ENCODE measurements around the gene BCO2. TPM values are rescaled to one million over a fixed set of nuclear protein-coding genes. Genes with fewer than 3 reads are reported as not detected.
A peak's percentile ranks its signal among the peaks of the same experiment; 100 is the strongest.

Gene BCO2
- total and polyA plus RNA-seq, 2 donors: 1.4 to 5.5 TPM

GRCh38 chr11:112163875-112164685, 11.2 kb upstream of the BCO2 start, which contains the start of gene IL18:
IL18 (minus strand) TSS chr11:112164094; CDS start chr11:112155053, 9,041 bp downstream.
- no peaks in the 10 kb centered on the region for H3K36me3 ChIP-seq (ENCODE audit: control insufficient read depth in 2 of 2, insufficient read depth in 2 of 2, low read length in 1 of 2)
- H3K27me3 ChIP-seq (ENCODE audit: control insufficient read depth in 2 of 2, insufficient read depth in 1 of 2, low read length in 1 of 2): no peaks in the 10 kb centered on the region
- no peaks in the 10 kb centered on the region for H3K9me3 ChIP-seq (ENCODE audit: control insufficient read depth in 2 of 2, insufficient read depth in 1 of 2, low read length in 1 of 2)
- 41% methylated on average over 12 of the region's 12 CpGs for WGBS
- H3K4me1 ChIP-seq (ENCODE audit: control insufficient read depth in 2 of 2, insufficient read depth in 2 of 2, low read length in 2 of 2): peaks cover 0 to 2% of the 10 kb centered on the region in 2 donors
- H3K27ac ChIP-seq (ENCODE audit: low read depth in 1 of 2, low read length in 1 of 2): peak within 1 kb of the TSS in 1 of 2 donors; percentile 10
- no peak for DNase-seq (ENCODE audit: low read depth in 6 of 9, low spot score in 9 of 9)
- no peak within 1 kb of the TSS for H3K4me3 ChIP-seq (ENCODE audit: low read length in 2 of 2)

GRCh38 chr11:112165049-112165448, 10.3 kb upstream of the BCO2 start:
- H3K36me3 ChIP-seq (ENCODE audit: control insufficient read depth in 2 of 2, insufficient read depth in 2 of 2, low read length in 1 of 2): no peaks in the 10 kb centered on the region
- H3K9me3 ChIP-seq (ENCODE audit: control insufficient read depth in 2 of 2, insufficient read depth in 1 of 2, low read length in 1 of 2): no peaks in the 10 kb centered on the region
- H3K4me3 ChIP-seq (ENCODE audit: low read length in 2 of 2): no peak overlapping the region
- H3K4me1 ChIP-seq (ENCODE audit: control insufficient read depth in 2 of 2, insufficient read depth in 2 of 2, low read length in 2 of 2): peaks cover 0 to 2% of the 10 kb centered on the region in 2 donors
- no peaks in the 10 kb centered on the region for H3K27me3 ChIP-seq (ENCODE audit: control insufficient read depth in 2 of 2, insufficient read depth in 1 of 2, low read length in 1 of 2)
- H3K27ac ChIP-seq (ENCODE audit: low read depth in 1 of 2, low read length in 1 of 2): no peak overlapping the region
- 56% methylated on average over 3 of the region's 3 CpGs for WGBS
- no peak for DNase-seq (ENCODE audit: low read depth in 6 of 9, low spot score in 9 of 9)

- no peak for DNase-seq (ENCODE audit: low read depth in 6 of 9, low spot score in 9 of 9)
- 91% methylated on average over 8 of the region's 8 CpGs for WGBS
- Histone ChIP-seq H3K9me3 (ENCODE audit: control insufficient read depth in 2 of 2, insufficient read depth in 1 of 2, low read length in 1 of 2) (no peaks in the 10 kb centered on the region), H3K27ac (ENCODE audit: low read depth in 1 of 2, low read length in 1 of 2) (no peak overlapping the region), H3K4me1 (ENCODE audit: control insufficient read depth in 2 of 2, insufficient read depth in 2 of 2, low read length in 2 of 2) (peaks cover 0 to 2% of the 10 kb centered on the region in 2 donors), H3K4me3 (ENCODE audit: low read length in 2 of 2) (no peak overlapping the region), H3K36me3 (ENCODE audit: control insufficient read depth in 2 of 2, insufficient read depth in 2 of 2, low read length in 1 of 2) (no peaks in the 10 kb centered on the region), H3K27me3 (ENCODE audit: control insufficient read depth in 2 of 2, insufficient read depth in 1 of 2, low read length in 1 of 2) (no peaks in the 10 kb centered on the region)
Measured at GRCh38 chr11:112166562-112166961, 8.8 kb upstream of the BCO2 start.

- no peak for DNase-seq (ENCODE audit: low read depth in 6 of 9, low spot score in 9 of 9)
- Histone ChIP-seq H3K9me3 (ENCODE audit: control insufficient read depth in 2 of 2, insufficient read depth in 1 of 2, low read length in 1 of 2) (no peaks in the 10 kb centered on the region), H3K4me3 (ENCODE audit: low read length in 2 of 2) (no peak within 1 kb of the TSS), H3K36me3 (ENCODE audit: control insufficient read depth in 2 of 2, insufficient read depth in 2 of 2, low read length in 1 of 2) (no peaks in the 10 kb centered on the region), H3K4me1 (ENCODE audit: control insufficient read depth in 2 of 2, insufficient read depth in 2 of 2, low read length in 2 of 2) (peaks cover 0 to 2% of the 10 kb centered on the region in 2 donors), H3K27ac (ENCODE audit: low read depth in 1 of 2, low read length in 1 of 2) (no peak within 1 kb of the TSS), H3K27me3 (ENCODE audit: control insufficient read depth in 2 of 2, insufficient read depth in 1 of 2, low read length in 1 of 2) (no peaks in the 10 kb centered on the region)
- 95% methylated on average over 25 of the region's 25 CpGs for WGBS
Measured at GRCh38 chr11:112167145-112167544, 8.2 kb upstream of the BCO2 start, which contains the start of gene TEX12. TEX12 (plus strand) TSS chr11:112167372; CDS start chr11:112169269, 1,897 bp downstream.

- no peak for DNase-seq (ENCODE audit: low read depth in 6 of 9, low spot score in 9 of 9)
- H3K4me3 ChIP-seq (ENCODE audit: low read length in 2 of 2): no peak overlapping the region
- no peaks in the 10 kb centered on the region for H3K4me1 ChIP-seq (ENCODE audit: control insufficient read depth in 2 of 2, insufficient read depth in 2 of 2, low read length in 2 of 2)
- no peaks in the 10 kb centered on the region for H3K27me3 ChIP-seq (ENCODE audit: control insufficient read depth in 2 of 2, insufficient read depth in 1 of 2, low read length in 1 of 2)
- WGBS: 68% methylated on average over 2 of the region's 2 CpGs
- H3K9me3 ChIP-seq (ENCODE audit: control insufficient read depth in 2 of 2, insufficient read depth in 1 of 2, low read length in 1 of 2): no peaks in the 10 kb centered on the region
- no peaks in the 10 kb centered on the region for H3K36me3 ChIP-seq (ENCODE audit: control insufficient read depth in 2 of 2, insufficient read depth in 2 of 2, low read length in 1 of 2)
- no peak overlapping the region for H3K27ac ChIP-seq (ENCODE audit: low read depth in 1 of 2, low read length in 1 of 2)
Measured at GRCh38 chr11:112172362-112172994, 2.8 kb upstream of the BCO2 start.

- DNase-seq (ENCODE audit: low read depth in 6 of 9, low spot score in 9 of 9): no peak
- no peak overlapping the region for H3K27ac ChIP-seq (ENCODE audit: low read depth in 1 of 2, low read length in 1 of 2)
- no peaks in the 10 kb centered on the region for H3K36me3 ChIP-seq (ENCODE audit: control insufficient read depth in 2 of 2, insufficient read depth in 2 of 2, low read length in 1 of 2)
- H3K4me1 ChIP-seq (ENCODE audit: control insufficient read depth in 2 of 2, insufficient read depth in 2 of 2, low read length in 2 of 2): no peaks in the 10 kb centered on the region
- H3K9me3 ChIP-seq (ENCODE audit: control insufficient read depth in 2 of 2, insufficient read depth in 1 of 2, low read length in 1 of 2): no peaks in the 10 kb centered on the region
- no peaks in the 10 kb centered on the region for H3K27me3 ChIP-seq (ENCODE audit: control insufficient read depth in 2 of 2, insufficient read depth in 1 of 2, low read length in 1 of 2)
- no peak overlapping the region for H3K4me3 ChIP-seq (ENCODE audit: low read length in 2 of 2)
- 95% methylated on average over 3 of the region's 3 CpGs for WGBS
Measured at GRCh38 chr11:112173152-112173551, 2.2 kb upstream of the BCO2 start.

GRCh38 chr11:112175599-112175952, 264 bp downstream of the BCO2 start:
- H3K4me3 ChIP-seq (ENCODE audit: low read length in 2 of 2): no peak overlapping the region
- DNase-seq (ENCODE audit: low read depth in 6 of 9, low spot score in 9 of 9): no peak
- 45% methylated on average over 4 of the region's 4 CpGs for WGBS

GRCh38 chr11:112176077-112176476, 765 bp downstream of the BCO2 start:
- no peaks in the 10 kb centered on the region for H3K27me3 ChIP-seq (ENCODE audit: control insufficient read depth in 2 of 2, insufficient read depth in 1 of 2, low read length in 1 of 2)
- no peak for DNase-seq (ENCODE audit: low read depth in 6 of 9, low spot score in 9 of 9)

More at GRCh38 chr11:112175599-112175952, 264 bp downstream of the BCO2 start:
- Histone ChIP-seq H3K27ac (ENCODE audit: low read depth in 1 of 2, low read length in 1 of 2) (no peak overlapping the region), H3K36me3 (ENCODE audit: control insufficient read depth in 2 of 2, insufficient read depth in 2 of 2, low read length in 1 of 2) (no peaks in the 10 kb centered on the region), H3K4me1 (ENCODE audit: control insufficient read depth in 2 of 2, insufficient read depth in 2 of 2, low read length in 2 of 2) (no peaks in the 10 kb centered on the region), H3K27me3 (ENCODE audit: control insufficient read depth in 2 of 2, insufficient read depth in 1 of 2, low read length in 1 of 2) (no peaks in the 10 kb centered on the region), H3K9me3 (ENCODE audit: control insufficient read depth in 2 of 2, insufficient read depth in 1 of 2, low read length in 1 of 2) (no peaks in the 10 kb centered on the region)

GRCh38 chr11:112177589-112177988, 2.3 kb downstream of the BCO2 start:
- H3K4me1 ChIP-seq (ENCODE audit: control insufficient read depth in 2 of 2, insufficient read depth in 2 of 2, low read length in 2 of 2): no peaks in the 10 kb centered on the region
- no peaks in the 10 kb centered on the region for H3K9me3 ChIP-seq (ENCODE audit: control insufficient read depth in 2 of 2, insufficient read depth in 1 of 2, low read length in 1 of 2)
- H3K27ac ChIP-seq (ENCODE audit: low read depth in 1 of 2, low read length in 1 of 2): no peak overlapping the region
- WGBS: 77% methylated on average over 4 of the region's 4 CpGs
- no peak overlapping the region for H3K4me3 ChIP-seq (ENCODE audit: low read length in 2 of 2)
- H3K36me3 ChIP-seq (ENCODE audit: control insufficient read depth in 2 of 2, insufficient read depth in 2 of 2, low read length in 1 of 2): no peaks in the 10 kb centered on the region
- no peaks in the 10 kb centered on the region for H3K27me3 ChIP-seq (ENCODE audit: control insufficient read depth in 2 of 2, insufficient read depth in 1 of 2, low read length in 1 of 2)
- no peak for DNase-seq (ENCODE audit: low read depth in 6 of 9, low spot score in 9 of 9)

More at GRCh38 chr11:112176077-112176476, 765 bp downstream of the BCO2 start:
- WGBS: 100% methylated on average over 1 of the region's 1 CpG
- H3K4me3 ChIP-seq (ENCODE audit: low read length in 2 of 2): no peak overlapping the region
- no peaks in the 10 kb centered on the region for H3K4me1 ChIP-seq (ENCODE audit: control insufficient read depth in 2 of 2, insufficient read depth in 2 of 2, low read length in 2 of 2)
- H3K27ac ChIP-seq (ENCODE audit: low read depth in 1 of 2, low read length in 1 of 2): no peak overlapping the region
- H3K36me3 ChIP-seq (ENCODE audit: control insufficient read depth in 2 of 2, insufficient read depth in 2 of 2, low read length in 1 of 2): no peaks in the 10 kb centered on the region
- H3K9me3 ChIP-seq (ENCODE audit: control insufficient read depth in 2 of 2, insufficient read depth in 1 of 2, low read length in 1 of 2): no peaks in the 10 kb centered on the region

Data from thymus (tissue), 11 donors.